Measurements from ENCODE around the gene RIN1.

- TF ChIP-seq CTCF (IDR thresholded peaks at IDR 0.05): no peak
- no peak for TF ChIP-seq POLR2A (IDR thresholded peaks at IDR 0.05)
These were observed 22.1 kb downstream of the RIN1 start for GRCh38 chr11:66314186-66314501.

Measured in uterus (tissue), 2 donors.